DMS53 treated with DMSO at 0.1 percent for 48 hours (cell line): Measurements from ENCODE around the gene URM1.
A peak's percentile ranks its signal among the peaks of the same experiment; 100 is the strongest.

Experiments used
- DNase-seq: peaks from one replicate; lab custom pipeline; 2025; ENCODE audit not compliant: unreplicated experiment; lab: John Stamatoyannopoulos, UW

The URM1 gene

DNA sequence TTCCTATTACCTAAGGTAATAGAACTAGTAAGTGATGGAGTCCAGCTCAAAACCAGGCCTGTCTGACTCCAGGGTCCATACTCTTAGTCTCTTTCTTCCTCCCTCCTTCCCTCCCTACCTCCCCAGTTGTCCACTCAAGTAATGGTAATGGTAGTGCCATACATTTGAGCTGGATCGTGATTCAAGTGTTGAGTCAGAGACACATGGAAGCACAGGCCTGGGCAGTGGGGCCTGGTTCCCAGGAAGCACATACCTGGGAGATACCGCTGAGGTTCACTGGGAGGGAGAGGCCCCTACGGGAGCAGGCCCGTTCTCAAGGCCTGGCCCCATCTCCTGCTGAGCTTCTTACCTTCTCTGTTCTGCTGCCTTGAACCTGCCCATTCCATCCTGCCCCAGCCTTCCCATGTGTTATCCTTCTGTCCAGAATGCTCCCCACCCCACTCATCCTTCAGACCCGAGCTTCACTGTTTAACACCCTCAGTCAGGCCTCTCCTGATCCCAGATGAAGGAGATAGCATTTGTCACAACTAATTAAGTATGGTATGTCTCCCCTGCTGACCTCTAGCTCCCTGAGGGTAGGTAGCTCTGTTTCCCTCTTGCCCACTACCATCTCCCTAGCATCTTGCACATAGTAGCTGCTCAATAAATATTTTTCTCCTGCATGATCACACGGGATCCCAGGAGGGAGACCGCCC lies 13.8 kb downstream of the URM1 start:
- DNase-seq: no peak

DNA sequence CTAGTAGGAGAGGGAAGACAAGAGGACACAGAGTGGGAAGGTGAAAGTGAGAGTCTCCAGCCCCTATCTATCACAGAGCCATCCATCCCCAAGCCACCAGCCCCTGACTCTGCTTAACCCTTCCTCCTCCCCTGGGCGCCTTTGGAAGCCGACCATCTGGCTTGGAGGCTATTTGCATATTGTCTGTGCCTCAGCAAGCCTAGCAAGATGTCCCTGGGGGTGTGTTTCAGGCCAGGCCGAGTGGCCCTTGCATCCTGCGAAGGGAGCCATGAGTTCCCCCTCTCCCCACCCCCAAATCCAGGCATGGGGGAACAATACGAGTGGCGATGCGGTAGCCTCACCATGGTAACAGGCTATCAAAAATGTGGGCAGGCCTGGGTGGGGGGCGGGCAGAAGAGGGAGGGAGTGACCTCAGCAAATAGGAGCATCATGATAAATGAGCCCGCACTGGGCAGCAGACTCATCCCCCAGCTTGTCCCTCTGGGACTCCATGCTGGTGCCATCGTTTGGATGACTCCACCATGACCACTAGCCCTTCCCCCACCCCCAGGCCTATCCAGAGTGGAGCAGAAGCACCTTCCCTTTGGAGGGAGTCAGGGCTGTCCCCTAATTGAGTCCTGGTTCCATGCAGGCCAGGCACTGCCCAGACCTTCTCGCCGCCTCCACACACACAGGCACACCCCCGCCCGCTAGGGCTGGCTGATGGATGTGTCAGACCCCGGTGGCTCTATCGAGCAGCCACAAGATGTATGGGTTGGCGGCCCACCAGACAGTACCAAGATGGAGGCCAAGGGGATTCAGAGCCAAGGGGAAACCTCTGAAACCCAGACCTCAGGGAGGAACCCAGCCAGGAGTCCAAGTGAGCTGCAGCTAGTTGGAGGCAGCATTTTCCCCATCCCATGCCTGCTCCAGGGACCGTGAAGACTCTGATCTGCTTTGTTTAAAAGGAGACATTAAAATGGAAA lies 14.6 kb downstream of the URM1 start:
- DNase-seq: no peak

DNA sequence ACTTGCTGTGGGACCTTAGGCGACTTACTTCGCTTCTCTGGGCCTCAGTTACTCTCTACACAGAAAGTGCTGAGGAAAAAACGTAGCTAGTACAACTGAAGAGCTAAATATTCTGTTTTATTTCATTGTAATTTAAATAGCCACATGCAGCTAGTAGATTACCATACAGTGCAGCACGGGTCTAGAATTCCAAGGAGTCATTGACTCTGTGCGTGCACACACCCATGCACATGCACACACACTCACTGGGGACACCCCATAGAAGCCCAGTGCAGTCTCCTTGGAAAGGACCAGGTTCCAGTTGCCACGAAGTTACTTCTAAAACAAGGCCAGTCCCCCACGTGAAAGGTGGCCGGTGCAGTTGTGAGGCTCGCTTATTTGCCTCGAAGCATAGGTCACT lies 17.0 kb downstream of the URM1 start:
- no peak for DNase-seq

DNA sequence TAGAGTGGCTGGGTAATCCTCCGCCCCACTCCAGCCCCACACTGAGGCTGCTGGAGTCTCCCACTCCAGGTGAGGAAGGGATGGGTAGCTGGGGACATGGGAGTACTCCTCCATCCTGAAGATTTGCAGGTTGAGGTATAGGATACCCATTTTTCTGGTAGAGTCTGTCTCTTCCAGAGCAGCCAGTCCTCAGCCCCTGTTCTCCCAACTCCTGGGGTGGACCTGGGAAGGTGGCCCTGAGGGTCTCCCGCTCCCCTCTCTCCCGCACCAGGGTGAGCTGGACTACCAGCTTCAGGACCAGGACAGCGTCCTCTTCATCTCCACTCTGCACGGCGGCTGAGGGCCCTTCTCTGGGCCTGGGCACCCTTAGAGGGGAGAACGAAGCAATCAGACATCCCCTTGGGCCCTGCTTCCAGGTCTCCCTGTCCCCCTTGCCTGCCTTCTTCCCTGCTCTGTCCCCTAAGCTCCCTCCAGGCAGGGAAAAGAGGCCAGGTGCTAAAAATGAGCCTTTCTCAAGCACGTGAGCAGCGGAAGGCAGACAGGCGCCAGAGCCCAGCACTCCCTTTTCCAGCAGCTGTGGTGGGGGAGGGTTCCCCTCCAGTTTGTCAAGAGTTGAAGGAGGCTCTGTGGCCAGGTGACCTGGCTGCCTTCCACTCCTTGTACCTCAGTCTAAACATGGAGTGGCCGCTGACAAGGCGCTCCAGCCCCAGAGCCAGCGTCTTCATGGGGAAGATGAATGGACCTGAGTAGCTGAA lies 18.4 kb downstream of the URM1 start:
- peak; percentile 11 for DNase-seq

DNA sequence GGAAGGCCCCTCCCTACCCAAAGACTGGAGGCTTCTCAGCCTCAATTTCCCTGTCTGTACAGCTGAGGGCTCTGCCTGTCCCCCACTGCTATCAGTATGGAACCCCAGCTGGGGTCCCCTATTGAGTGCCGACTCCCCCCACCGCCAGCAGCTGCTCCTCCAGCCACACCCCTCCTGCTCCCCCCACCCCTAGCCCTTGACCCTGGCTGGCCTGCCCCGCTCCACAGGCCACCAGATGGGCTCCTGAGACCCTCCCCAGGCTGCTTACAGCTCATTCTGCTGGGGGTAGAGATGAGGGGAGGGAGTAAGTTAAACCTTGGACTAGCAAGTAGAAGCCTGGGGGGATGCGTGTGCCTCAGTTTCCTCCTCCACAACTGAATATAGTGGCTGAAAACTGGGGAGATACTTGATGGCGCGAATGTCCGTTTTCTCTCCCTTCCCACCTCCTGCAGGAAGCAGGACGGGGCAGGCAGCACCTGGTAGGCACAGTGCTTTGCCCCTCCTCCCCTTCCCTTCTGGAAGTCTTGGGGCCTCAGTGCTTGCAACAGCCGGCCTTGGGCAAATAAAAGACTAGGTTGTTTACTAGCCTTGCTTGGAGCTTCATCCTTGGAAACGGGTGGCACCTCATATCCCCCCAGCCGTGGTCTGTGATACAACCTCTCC lies 19.1 kb downstream of the URM1 start:
- DNase-seq: no peak

DNA sequence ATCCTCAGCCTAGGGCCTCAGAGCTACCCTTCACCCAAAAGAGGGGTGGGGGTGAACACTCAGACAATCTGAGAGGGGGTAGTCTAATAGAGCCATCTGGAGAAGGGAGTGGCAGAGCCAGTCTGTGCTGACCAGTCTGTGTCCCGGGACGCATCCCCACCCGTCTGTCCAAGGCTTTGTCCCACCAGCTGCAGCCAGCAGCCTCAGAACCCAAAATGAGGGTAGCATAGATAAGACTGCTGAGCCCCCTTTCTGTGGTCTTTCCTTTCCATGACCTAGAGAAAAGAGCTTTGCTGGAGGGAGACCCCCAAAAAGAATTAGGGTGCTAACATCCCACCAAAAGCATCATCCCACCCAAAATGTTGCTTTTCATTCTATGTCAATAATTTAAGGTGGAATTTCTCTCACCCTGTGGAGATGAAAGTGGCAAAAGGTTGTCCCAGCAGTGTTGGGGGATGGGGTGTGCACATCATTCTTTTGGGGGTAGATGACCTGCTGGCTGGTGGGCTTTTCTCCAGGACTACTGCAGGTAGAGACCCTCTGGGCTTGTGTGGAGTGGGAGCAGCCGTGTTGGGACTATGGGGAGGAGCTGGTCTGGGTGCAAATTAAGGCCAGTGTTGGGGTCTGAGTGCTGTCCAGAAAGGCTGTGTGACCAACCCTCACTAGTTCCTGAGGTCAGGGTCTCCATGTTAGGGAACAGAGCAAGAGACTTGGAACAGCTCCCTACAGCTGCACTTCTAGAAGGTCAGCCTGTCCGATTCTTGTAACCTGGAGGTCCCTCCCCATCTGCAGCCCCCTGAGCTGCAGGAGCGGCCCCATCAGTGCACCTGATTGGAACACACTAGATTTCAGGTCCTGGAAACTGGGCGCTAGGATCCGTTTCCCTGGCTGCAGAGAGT lies 19.9 kb downstream of the URM1 start:
- no peak for DNase-seq

DNA sequence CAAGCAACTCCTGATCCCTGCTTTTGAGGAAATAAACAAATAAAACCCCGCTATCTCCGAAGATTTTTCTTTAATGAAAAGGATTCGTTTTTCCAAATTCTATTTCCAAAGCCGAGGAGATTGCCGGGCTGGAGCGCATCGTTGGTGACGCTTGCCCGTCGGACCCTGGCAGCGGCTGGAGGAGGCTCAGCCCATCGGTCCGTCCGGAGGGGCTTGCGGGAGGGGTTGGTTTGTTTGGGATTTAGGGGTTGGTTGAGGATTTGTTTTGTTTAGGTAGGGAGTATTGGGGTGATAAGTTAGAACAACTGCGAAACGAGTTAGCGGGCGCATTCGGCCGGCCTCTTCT lies 20.8 kb downstream of the URM1 start:
- no peak for DNase-seq

DNA sequence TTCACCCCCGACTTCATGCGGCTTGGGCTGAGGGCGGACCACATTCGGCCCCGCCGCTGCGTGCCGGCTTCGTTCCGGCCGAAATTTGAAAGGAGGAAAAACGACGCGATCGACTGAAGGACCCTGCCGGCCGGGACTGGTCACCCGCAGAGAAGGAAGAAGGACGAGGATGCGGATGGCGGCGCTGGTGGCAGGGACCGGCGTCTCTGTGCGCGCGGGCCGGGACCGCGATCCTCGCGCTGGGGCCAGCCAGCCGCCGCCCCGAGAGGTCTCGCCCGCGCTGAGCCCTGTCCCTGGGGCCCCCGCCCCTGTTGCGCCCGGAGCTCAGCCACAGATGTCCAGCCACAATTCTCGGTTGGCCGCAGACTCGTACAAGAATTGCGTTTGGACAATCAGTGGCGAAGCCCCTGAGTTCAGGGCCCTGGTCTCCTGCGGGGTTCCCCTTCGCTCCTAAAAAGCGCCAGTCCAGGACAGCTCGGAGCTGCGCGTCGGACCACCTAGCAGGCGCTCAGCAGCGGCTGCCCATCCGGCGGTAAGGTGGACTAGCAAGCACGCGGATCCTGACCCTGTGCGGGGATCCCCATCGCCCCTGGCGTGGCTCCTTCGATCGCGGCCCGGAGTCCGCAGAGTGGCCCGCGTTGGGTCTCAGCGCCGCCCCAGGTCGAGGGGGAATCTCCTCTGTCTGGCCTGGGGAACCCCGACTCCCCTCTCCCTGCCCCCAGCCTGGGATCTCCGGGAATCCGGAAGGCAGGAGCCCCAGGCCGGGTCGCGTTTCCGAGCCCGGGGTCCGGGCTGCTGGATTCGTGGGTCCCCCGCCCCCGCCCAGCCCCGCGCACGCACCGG lies 21.3 kb downstream of the URM1 start:
- DNase-seq: no peak

DNA sequence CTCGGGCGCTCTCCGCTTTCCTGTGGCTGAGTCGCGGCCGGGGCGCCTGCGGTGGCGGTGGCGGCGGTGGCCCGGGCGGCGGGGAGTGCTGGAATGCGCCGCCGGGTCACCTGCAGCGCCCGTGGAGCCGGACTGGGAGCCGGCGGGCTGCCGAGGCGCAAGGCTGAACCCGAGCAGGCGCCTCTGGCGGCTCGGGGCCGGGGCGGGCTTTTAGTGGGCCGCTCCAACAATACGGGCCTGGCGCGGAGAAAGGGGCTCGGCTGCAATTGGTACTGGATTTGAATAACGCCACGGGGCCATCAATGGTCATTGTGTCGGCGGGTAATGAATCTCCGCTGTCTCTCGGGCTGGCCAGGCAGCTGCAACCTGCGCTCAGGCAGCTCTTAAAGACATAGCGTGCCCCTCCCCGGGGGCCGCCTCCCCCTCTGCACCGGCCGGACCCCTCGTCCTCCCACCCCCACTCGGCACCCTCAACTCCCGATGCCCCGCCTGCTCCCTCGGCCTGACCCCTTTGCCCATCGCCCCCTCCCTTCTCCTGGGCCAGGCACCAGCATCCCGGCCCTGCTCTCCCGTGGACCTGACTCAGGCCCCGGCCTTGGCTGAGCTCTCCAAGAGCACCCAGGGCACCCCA lies 22.1 kb downstream of the URM1 start:
- DNase-seq: no peak

DNA sequence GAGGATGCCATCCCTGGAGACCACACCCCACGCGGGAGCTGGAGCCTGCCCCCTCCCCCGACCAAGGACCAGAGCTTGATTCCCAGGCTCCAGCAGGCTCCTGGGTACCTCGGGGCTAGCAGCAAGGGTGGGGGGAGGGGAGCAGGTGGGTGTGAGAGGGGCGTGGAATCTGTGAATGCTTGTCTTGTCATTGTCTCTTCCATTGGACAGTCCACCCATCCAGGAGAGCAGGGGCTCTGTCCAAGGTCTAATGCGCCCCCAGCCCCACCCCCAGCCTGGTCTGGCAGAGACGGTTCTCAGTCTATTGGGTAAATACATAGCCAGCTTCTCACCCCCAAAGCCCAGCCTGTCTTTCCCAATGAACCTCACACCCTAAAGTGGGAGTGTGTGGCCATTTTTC lies 22.8 kb downstream of the URM1 start:
- DNase-seq: no peak

DNA sequence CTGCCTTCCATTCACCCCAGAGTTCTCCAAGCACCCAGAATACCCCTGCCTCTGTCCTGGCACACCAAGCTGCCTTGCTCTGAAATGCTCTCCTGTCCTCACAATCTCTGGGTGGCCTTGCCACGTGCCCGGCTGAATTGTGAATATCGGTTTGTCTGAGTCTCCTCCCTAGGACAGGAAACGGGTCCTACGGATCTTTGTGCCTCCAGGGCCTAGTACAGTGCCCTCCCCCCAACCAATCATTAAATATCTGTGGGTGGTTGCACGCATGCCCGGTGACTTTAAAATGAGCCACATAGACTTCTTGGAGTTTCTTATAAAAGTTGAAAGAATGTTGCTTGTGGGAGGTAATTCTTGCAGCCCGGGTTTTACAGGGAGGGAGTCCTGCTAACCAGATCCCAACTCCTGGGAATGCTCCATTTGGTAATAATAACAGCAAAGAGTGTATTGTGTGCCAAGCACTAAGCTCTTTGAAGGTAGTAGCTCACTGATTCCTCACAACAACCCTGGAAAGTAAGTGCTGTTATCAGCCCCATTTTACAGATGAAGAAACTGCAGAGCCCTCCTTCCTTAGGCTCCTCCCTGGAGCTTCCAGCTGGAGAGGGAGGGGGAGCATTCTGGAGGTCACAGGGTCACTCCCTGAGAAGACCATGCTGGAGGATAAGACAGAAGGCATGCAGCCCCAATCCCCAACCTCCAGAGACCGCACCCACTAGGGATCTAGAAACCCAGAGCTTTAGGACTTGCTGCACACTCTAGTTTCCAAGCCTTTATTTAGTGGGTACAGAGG lies 23.4 kb downstream of the URM1 start:
- no peak for DNase-seq

DNA sequence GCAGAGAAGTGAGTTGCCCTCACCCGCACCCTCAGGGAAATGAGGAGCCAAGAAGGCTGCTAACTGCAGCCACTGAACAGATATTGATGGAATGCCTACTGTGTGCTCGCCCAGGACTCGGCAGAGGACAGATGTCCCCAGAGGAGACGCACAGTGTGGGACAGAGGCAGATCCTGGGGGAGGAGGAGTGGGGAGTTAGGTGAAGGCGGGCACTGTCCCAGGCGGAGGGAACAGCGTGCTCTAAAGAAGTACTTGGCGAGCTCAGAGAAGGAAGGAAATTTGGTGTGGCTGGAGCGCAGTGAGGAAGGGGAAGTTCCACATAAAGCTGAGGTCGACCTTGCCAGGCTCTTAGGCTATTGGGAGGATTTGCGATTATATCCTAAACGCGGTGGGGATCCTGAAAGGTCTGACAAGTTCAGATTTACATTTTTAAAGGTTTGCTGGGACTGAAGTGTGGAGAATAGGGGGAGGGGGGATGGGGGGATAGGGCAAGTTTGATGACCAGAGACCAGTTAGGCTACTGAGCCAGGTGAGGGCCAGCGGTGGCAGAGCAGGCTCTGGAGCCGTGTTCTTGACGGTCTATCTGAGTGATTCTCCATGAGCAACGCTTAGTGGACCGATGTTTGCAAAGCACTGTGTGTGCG lies 25.9 kb downstream of the URM1 start:
- DNase-seq: no peak

DNA sequence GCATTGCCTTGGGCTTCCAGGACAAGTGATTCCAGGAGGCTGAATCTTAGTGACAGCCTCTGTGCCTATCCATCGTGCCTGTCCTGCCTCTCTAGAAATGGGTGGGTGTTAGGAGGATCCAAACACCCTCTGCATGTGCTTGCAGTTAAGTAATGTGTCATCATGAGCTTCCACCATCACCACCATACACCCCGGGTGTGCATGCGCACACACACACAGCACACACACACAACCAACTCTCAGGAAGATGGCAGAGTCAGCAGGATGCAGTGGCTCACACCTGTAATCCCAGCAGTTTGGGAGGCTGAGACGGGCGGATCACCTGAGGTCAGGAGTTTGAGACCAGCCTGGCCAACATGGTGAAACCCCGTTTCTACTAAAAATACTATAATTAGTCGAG lies 26.7 kb downstream of the URM1 start:
- DNase-seq: no peak

DNA sequence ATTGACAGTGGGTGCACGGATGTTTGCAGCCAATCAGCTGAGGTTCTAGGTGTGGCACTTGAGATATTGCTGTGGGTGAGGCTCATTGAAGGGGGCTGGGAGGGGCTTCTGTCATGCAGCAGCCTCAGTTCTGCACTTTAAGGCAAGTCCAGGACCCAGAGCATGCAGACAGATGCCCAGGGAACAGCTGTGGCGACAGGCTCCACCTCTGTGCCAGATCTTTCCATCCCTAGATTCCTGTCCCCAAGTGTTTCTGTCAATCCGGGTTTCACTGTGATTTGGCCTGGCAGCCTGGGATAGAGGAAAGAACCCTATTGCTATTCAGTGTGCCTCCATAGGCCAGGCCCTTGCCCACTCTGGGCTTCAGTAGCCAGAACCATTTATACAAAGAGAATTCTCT lies 28.7 kb downstream of the URM1 start:
- no peak for DNase-seq

DNA sequence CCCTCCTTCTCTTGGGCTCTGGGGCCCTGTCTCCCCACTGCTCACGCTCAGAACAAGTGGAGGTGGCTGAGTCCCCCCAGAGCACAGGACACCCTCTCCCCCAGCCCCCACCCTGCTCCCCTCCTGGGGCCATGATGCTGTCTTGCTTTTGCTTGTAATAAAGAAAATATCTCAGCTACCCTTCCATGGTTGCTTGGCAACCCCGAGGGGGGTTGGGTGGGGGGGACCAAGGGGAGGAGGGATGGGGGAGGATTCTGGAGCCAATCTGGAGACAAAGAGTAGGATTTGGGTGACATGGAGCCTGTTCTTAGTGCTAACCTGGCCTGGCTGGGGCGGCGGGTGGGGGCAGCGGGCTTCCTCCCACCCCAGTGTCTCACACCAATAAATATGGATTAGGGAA lies 33.4 kb downstream of the URM1 start:
- no peak for DNase-seq

DNA sequence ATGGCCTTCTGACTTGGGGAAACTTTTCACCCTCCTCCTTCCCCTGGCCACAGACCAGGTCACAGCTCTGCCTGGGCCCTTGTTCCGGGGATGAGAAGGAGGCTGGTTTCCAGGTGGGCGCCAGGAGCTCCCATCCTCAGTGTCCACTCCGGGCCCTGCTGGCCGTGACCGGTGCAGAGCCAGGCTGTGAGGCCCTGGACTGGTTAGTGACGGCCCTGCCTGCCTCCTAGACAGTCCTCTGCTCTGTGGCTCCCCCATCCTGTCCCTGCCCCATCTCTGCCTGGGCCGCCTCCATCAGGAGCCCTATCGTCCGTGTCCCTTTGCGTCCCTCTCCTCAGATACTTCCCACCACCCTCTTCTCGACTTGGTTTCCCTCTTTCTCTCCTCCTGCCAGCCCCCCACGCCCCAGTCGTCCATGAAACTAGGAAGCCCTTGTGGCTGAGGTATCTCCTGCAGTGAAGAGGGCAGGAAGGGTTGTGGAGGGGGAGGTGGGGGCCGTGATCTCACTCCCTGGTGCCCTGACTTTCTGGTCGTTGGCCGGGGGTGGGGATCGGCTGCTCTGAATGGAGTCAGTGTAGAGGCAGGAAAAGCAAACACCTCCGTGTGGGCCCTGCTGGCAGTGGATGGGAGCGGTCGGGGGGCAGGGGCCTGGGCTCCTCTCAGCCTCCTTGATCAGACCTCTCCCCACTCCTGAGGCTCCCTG lies 34.1 kb downstream of the URM1 start:
- no peak for DNase-seq

DNA sequence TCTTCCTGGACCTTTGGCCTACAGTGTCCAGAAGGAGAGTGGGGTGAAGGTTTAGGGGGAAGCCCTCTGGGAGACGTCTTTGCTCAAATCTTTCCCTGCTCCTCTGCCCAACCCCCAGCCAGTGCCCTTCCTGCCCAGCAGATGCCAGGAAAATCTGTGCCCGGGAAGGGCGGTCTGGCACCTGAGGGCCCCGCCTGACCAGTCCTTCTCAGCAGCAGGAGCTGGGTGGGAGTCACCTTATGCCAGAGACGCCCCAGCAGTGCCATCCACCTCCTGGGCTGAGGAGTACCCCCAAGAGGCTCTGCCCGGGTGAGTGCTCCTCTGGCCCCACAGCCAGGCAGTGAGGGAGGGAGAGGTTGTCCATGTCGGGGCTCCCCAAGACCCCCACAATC lies 34.6 kb downstream of the URM1 start:
- no peak for DNase-seq
